Glutamatergic neuron (in vitro differentiated cells): ENCODE data around the gene RNU5D-1. TPM values are rescaled to one million over a fixed set of nuclear protein-coding genes. Genes with fewer than 3 reads are reported as not detected.
"Not testable (repeated sequence)": the region's sequence is repeated elsewhere in the genome, so short reads cannot be mapped to it uniquely, and the experiment has no call there.

Source experiments
- DNase-seq: peaks from one replicate; pipeline ENCODE4 v3.0.0; 2022
- H3K27ac Mint-ChIP-seq: one replicate; pipeline ENCODE4 v1.8.0; 2020; ENCODE audit warnings: mild to moderate bottlenecking, mixed read lengths, inconsistent platforms; ENCODE audit not compliant: unreplicated experiment
- H3K27me3 Mint-ChIP-seq: one replicate; pipeline ENCODE4 v1.8.0; 2020; ENCODE audit warnings: mild to moderate bottlenecking, moderate library complexity, mixed read lengths, inconsistent platforms; ENCODE audit not compliant: unreplicated experiment
- H3K36me3 Mint-ChIP-seq: one replicate; pipeline ENCODE4 v1.8.0; 2020; ENCODE audit warnings: mild to moderate bottlenecking, mixed read lengths, inconsistent platforms; ENCODE audit not compliant: unreplicated experiment
- H3K4me1 Mint-ChIP-seq: one replicate; pipeline ENCODE4 v1.8.0; 2020; ENCODE audit warnings: mild to moderate bottlenecking, low read depth, mixed read lengths, inconsistent platforms; ENCODE audit not compliant: unreplicated experiment
- H3K4me3 Mint-ChIP-seq: one replicate; pipeline ENCODE4 v1.8.0; 2020; ENCODE audit warnings: mild to moderate bottlenecking, mixed read lengths, inconsistent platforms; ENCODE audit not compliant: unreplicated experiment
- H3K9me3 Mint-ChIP-seq: one replicate; pipeline ENCODE4 v1.8.0; 2020; ENCODE audit warnings: mild to moderate bottlenecking, moderate library complexity, mixed read lengths, inconsistent platforms; ENCODE audit not compliant: unreplicated experiment
- CTCF ChIP-seq: fragments of 200-600 bp; sonication (generic); IDR thresholded peaks from one replicate; pipeline ENCODE4 v1.5.0; 2021; ENCODE audit not compliant: partially characterized antibody, unreplicated experiment
- total RNA-seq: library from RNA; stranded (reverse); fragmentation: NEBNext Ultra II Directional; extraction: Animal tissue kit (Norgen Biotek cat#: 25700); gene quantifications from one replicate; pipeline ENCODE4 v1.2.1, GENCODE V29; 2021; ENCODE audit not compliant: unreplicated experiment

RNU5D-1 gene
- total RNA-seq, 1 donor from 2014 or later = not detected

DNA sequence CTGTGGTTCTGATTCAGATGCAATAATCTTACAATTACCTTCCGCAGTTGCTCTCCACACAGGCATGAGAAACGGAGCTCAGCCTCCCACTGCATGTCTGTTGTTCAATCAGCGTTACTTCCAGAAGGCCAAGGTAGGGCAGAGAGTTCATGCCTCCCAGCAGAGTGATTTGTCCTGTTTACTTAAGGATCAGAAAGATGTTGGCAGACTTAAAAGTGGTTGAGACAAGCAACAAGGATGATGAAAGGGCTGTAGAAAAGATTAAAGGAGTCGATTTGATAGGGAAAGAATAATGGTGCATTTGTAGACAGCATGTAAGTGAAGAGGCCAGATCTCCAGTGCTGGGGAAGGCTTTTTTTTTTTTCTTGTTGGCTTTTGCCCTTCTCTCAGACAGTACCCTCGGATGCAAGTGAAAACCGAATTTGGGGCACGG is 29.8 kb downstream of the RNU5D-1 start:
- H3K36me3 Mint-ChIP-seq = peaks cover 5% of the 10 kb centered on the region
- H3K4me1 Mint-ChIP-seq = peaks cover 2% of the 10 kb centered on the region
- H3K27me3 Mint-ChIP-seq = no peaks in the 10 kb centered on the region
- DNase-seq = no peak
- no peak overlapping the region for H3K4me3 Mint-ChIP-seq
- no peak for TF ChIP-seq CTCF
- H3K27ac Mint-ChIP-seq = no peak overlapping the region
- H3K9me3 Mint-ChIP-seq = no peaks in the 10 kb centered on the region

GRCh38 chr1:44700573-44700972 is 30.4 kb downstream of the RNU5D-1 start:
- Mint-ChIP-seq H3K4me1 (peaks cover 2% of the 10 kb centered on the region), H3K9me3 (peaks cover 2% of the 10 kb centered on the region), H3K27ac (no peak overlapping the region), H3K27me3 (no peaks in the 10 kb centered on the region), H3K4me3 (no peak overlapping the region), H3K36me3 (peaks cover 2% of the 10 kb centered on the region)
- TF ChIP-seq CTCF = no peak
- DNase-seq = no peak

DNA sequence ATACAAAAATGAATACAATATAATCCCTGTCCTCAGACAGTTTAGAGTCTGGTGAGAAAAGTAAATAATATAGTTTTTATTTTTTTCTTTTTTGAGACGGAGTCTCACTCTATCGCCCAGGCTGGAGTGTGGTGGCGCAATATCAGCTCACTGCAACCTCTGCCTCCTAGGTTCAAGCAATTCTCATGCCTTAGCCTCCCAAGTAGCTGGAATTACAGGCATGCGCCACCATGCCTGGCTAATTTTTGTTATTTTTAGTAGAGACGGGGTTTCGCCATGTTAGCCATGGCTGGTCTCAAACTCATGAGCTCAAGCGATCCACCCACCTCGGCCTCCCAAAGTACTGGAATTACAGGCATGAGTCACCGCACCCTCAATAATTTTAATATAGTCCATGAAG is 31.6 kb downstream of the RNU5D-1 start:
- H3K36me3 Mint-ChIP-seq, H3K27me3 Mint-ChIP-seq, H3K27ac Mint-ChIP-seq, H3K4me3 Mint-ChIP-seq, H3K9me3 Mint-ChIP-seq, H3K4me1 Mint-ChIP-seq, DNase-seq: not testable (repeated sequence)

- Mint-ChIP-seq H3K4me3 (no peak overlapping the region), H3K4me1 (peaks cover 2% of the 10 kb centered on the region), H3K27ac (no peak overlapping the region), H3K36me3 (no peaks in the 10 kb centered on the region), H3K27me3 (no peaks in the 10 kb centered on the region), H3K9me3 (peaks cover 2% of the 10 kb centered on the region)
- no peak for DNase-seq
- TF ChIP-seq CTCF = no peak
Measured at GRCh38 chr1:44698138-44698537, 32.8 kb downstream of the RNU5D-1 start.

DNA sequence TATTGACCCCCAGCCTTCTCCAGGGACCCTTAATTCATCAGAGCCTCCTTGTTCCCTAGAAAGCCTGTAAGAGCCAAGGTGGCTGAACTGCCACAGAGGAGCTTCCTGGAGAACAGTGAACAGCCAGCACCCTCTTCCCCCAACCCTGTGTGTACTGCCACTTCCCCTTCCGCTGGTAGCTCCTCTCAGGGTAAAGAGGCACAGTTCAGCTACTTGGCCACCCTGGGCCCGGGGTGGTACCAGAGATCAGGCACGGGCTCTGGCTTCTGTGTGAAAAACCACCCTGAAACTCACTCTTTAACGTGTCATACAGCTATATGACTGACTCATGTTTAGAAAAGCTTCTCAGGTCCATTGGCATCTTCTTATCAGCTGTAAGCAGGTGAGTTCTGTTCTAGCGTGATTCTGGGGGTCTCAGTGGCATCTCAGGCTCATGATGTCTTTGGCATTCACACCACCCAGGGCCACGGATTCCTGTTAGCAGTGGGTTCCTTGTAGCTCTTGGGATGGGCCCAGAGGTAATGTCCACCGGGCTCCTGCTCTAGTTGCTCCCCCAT is 34.1 kb downstream of the RNU5D-1 start:
- Mint-ChIP-seq H3K36me3 (no peaks in the 10 kb centered on the region), H3K27ac (peak overlapping the region; percentile 39), H3K27me3 (no peaks in the 10 kb centered on the region), H3K4me1 (peaks cover 2% of the 10 kb centered on the region), H3K4me3 (no peak overlapping the region), H3K9me3 (peaks cover 2% of the 10 kb centered on the region)
- DNase-seq = no peak
- no peak for TF ChIP-seq CTCF
